HG03432 (cell line): ENCODE results near the gene METTL4.
"Not testable (repeated sequence)": the region's sequence is repeated elsewhere in the genome, so short reads cannot be mapped to it uniquely, and the experiment has no call there.

Experiments
- ATAC-seq: cut with Tn5 transposase; IDR thresholded peaks from one replicate; pipeline ENCODE4 v1.9.1; 2021; ENCODE audit warnings: mild to moderate bottlenecking, moderate library complexity; ENCODE audit not compliant: unreplicated experiment

METTL4 gene

GRCh38 chr18:2524794-2525198 is 46.5 kb downstream of the METTL4 start:
- not testable (repeated sequence) for ATAC-seq

- peak; percentile 46 for ATAC-seq
These were observed 49.2 kb downstream of the METTL4 start for GRCh38 chr18:2522112-2522511.

- no peak for ATAC-seq
These were observed 52.8 kb downstream of the METTL4 start for GRCh38 chr18:2518473-2518872.

- ATAC-seq, result peak; percentile 66
These were observed 55.2 kb downstream of the METTL4 start for GRCh38 chr18:2515908-2516625.

- ATAC-seq, result no peak
These were observed 56.0 kb downstream of the METTL4 start for GRCh38 chr18:2515171-2515787.

- ATAC-seq, result no peak
These were observed 57.7 kb downstream of the METTL4 start for GRCh38 chr18:2513616-2514015.

- no peak for ATAC-seq
These were observed 59.2 kb downstream of the METTL4 start for GRCh38 chr18:2512059-2512458.

GRCh38 chr18:2511451-2511850 is 59.9 kb downstream of the METTL4 start:
- no peak for ATAC-seq

GRCh38 chr18:2510416-2510815 is 60.9 kb downstream of the METTL4 start:
- no peak for ATAC-seq

- ATAC-seq, result no peak
These were observed 62.6 kb downstream of the METTL4 start for GRCh38 chr18:2508678-2509077.

- ATAC-seq, result no peak
These were observed 63.1 kb downstream of the METTL4 start for GRCh38 chr18:2508155-2508554.

GRCh38 chr18:2504642-2505041 is 66.7 kb downstream of the METTL4 start:
- ATAC-seq, result no peak

- ATAC-seq, result no peak
These were observed 68.4 kb downstream of the METTL4 start for GRCh38 chr18:2502880-2503279.

GRCh38 chr18:2502394-2502793 is 68.9 kb downstream of the METTL4 start:
- ATAC-seq, result no peak

GRCh38 chr18:2497797-2498196 is 73.5 kb downstream of the METTL4 start:
- ATAC-seq, result no peak

GRCh38 chr18:2495381-2495780 is 75.9 kb downstream of the METTL4 start:
- ATAC-seq, result no peak

GRCh38 chr18:2494921-2495320 is 76.4 kb downstream of the METTL4 start:
- ATAC-seq, result no peak
